GM18499 (cell line): ENCODE results near the gene TLL2.
"Not testable (repeated sequence)": the region's sequence is repeated elsewhere in the genome, so short reads cannot be mapped to it uniquely, and the experiment has no call there.

Experiments used
- ATAC-seq: cut with Tn5 transposase; IDR thresholded peaks from one replicate; pipeline ENCODE4 v1.9.1; 2021; ENCODE audit warnings: moderate number of reproducible peaks; ENCODE audit not compliant: insufficient read depth, unreplicated experiment

The TLL2 gene

GRCh38 chr10:96513698-96514561 lies at the start of gene TLL2:
Gene TLL2, minus strand, starts transcription at chr10:96513926. Its CDS starts 241 bp downstream, at chr10:96513685.
- ATAC-seq = peak; percentile 55

DNA sequence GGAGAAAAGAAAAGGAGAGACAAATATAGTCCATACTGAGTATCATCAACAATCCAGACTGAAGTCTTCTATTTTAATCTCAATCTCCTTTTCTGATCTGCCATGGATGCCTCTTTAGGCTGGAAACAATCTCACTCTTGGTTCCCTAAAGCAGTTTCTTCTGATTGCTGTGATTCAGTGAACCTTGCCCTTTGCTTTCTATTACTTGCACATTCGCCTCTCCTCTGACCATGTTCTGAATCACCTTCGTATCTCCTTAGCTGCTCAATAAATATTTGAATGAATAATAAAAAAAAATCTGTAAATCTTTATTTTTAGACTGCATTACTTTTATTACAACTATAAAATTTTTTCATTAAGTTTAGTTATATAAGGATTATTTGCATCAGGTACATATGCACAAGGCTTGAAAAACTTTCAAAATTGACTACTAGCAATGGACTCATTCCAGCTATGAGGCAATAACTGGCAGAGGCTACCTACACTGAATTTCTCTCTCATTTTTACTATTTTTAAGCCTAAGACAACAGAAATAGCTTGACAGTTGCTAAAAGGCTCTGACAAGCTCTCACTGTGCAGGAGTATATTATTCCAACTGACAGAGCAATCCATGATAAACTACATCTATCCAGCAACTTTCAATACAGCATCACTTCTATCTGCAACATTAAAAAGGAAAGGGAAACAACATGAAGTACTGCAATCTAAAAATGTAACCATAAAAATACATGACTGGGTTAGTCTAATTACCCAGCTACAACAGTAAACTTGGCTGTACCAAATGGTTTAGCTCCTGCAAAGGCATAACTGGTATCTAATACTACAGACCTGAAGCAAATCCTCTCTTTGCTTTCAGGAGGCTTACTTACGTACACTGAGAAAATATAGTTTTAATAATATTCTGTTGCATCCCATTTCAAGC lies 47.5 kb upstream of the TLL2 start:
- ATAC-seq = no peak

GRCh38 chr10:96560489-96560888 lies 46.8 kb upstream of the TLL2 start:
- ATAC-seq = no peak

GRCh38 chr10:96556003-96556402 lies 42.3 kb upstream of the TLL2 start:
- no peak for ATAC-seq

DNA sequence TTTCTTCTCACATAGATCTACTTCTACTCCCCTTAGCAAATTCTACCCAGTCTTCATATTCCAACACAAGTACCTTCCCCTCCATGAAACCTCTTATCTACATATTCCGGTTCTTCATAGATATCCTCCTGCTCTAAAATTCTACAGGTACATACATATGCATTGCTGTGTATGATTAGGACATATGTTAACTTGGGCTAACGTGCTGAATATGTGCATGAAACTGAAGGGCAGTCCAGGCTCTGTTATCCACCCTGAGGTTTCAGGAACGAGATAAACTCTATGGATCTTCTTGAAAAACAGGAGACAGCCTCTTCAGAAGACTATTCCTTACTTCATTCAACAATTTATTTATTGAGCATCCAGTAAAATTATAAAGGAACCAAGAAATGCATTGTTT lies 41.6 kb upstream of the TLL2 start:
- no peak for ATAC-seq

GRCh38 chr10:96548589-96548988 lies 34.9 kb upstream of the TLL2 start:
- no peak for ATAC-seq

- not testable (repeated sequence) for ATAC-seq
Measured at GRCh38 chr10:96545558-96545957, 31.8 kb upstream of the TLL2 start.

DNA sequence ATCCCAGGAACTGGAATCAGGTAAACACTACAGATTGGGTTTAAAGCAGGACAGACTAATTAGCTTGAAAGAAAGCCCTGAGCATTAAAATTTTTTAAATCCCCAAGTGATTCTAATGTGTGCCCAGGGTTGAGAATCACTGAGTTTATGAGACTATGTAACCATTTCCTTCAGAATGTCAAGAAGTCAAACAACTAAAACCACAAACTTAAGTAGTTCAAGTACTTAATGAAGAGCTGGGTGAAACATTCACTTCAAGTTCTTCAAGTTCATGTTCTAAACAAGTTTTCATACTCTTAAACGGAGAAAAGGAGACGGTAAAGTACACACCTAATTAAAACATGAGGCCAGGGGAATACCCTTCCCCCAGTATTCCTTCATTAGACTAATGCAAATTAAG lies 28.2 kb upstream of the TLL2 start:
- ATAC-seq = no peak

DNA sequence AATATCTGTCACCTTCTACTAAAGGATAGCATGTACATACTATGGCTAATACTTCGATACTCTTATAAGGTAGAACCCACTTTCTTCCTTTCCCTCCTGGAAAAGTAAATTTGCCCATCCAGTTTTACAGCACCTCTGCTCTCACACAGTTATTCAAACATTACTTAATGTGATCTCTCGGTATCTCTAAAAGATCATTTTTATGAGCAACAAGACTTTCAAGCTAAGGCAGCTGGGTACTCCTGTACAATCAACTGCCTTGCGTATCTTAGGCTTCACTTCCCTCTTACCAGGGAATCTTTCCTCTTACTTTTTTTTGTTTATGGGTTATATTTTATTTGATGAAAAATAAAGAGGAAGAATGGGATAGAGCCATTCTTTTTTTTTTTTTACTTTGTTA lies 26.5 kb upstream of the TLL2 start:
- no peak for ATAC-seq

DNA sequence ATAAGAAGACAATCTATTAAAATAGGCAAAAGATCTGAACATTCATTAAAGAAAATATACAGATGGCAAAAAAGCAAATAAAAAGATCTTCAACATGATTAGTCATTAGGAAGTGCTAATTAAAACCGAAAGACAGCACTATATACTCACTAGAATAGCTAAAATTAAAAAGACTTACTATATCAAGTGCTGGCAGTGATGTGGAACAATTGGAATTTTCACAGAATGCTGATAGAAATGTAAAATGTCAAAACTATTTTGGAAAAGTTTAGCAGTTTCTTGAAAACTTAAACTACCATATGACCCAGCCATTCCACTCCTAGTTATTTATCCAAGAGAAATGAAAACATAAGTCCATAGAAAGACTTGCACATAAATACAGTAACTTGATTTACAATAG lies 25.0 kb upstream of the TLL2 start:
- ATAC-seq = no peak

GRCh38 chr10:96536129-96536528 lies 22.4 kb upstream of the TLL2 start:
- ATAC-seq = no peak

DNA sequence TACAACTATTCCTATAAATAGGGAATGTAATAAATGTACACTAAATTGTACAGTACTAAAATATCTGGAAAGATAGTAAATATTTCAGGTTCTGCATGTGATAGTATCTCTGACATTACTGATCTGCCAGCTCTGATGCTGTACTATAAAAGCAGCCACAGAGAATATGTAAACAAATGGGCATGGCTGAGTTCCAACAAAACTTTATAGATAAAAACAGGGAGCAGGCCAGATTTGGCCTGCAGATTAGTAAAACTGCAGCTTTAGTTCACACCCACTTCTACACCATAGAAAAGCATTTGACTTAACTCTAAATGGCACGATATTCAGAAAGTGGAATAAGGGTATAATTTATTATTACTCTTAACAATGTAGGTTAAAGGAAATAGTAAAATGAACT lies 18.8 kb upstream of the TLL2 start:
- ATAC-seq = no peak

GRCh38 chr10:96529634-96530279 lies 16.0 kb upstream of the TLL2 start:
- ATAC-seq = no peak

DNA sequence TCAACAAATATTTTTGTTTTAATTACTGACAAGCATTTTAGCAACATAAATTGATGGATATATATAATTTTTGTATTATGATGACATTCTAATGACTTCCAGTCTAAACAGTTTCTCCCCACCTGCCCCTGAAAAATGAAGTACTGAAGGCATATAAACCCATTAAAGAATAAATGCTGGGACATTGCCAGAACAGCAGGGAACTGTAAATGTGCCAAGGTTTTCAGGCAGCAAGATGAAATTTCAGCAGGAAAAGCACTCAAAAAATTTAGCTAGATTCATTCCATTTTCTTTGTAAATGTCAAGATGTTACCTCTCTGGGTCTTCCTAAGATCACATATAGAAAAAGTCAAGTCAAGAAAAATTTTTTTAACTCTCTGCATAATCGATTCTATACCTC lies 11.0 kb upstream of the TLL2 start:
- no peak for ATAC-seq

- ATAC-seq = no peak
Measured at GRCh38 chr10:96517284-96517683, 3.6 kb upstream of the TLL2 start.

DNA sequence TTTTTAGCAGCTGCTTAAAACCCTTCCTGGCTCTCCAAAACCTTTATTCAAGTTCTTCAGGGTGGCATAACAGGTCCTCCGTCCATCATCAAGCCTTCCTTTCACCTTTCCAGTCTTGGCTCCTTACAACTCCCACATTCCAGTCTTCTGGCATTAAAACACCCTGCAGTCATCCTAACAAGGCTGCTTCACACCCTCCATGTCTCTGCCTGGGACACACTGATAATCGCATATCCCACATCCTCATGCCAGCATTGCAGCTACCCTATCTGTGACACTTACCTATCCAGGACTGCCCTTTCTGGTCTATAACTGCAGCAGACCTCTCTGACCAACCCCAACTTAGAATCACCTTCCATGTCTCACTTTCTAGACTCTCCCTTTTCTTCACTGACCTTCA lies 2.6 kb upstream of the TLL2 start:
- no peak for ATAC-seq

DNA sequence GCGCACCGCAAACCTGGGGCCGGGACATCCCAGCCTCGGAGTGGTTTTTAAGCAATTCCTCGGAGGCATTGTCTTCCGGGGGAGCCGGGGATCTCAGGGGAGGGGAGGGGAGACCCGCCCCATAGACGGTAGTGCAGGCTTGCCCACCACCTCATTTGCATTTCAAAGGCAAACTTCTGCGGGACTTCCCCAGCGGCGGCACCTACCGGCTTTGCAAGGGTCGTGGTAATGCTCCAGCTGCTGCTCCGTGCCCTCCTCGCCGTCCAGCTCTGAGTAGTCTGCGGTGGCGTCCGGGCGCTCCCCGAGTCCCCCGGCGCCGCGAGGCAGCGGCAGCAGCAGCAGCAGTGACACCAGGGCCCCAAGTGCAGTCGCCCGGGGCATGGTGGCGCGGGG lies 425 bp downstream of the TLL2 start:
- peak; percentile 29 for ATAC-seq

DNA sequence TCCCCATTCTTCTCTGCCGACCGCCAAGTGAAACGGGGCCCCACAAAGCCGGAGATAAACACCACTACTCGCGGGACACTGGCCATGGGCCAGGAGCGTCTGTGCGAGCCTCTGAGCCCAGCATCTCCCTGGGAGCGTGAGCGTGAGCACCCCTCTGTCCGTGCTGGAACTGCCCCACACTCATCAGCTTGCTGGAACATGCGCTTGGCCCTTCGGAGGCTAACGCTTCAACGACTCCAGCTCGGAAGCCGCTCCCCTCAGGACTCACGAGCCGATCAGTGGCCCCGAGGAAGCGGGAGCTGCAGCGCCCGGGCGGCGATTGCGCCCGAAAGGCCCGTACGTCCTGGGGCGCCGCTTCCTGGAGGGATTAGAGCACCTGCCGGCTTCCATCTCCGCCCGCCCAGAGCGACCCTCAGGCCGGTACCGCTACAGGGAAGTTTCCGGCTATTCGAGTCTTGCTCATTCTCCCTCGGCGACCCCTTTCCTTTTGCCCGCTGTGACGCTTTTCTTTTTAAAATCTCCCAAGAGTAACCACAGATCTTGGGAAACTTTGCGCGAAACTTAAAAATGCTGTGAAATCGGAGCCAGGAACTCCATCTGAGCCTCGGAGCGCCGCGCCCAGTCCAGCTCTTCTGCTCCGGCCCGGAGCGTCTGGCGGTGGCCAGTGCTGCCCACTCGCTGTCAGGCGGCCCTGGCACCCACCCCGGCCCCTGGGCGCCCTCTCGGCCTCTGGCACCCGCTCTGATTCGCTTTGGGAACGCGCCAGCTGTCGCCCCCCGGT lies 1.0 kb downstream of the TLL2 start:
- ATAC-seq = no peak

DNA sequence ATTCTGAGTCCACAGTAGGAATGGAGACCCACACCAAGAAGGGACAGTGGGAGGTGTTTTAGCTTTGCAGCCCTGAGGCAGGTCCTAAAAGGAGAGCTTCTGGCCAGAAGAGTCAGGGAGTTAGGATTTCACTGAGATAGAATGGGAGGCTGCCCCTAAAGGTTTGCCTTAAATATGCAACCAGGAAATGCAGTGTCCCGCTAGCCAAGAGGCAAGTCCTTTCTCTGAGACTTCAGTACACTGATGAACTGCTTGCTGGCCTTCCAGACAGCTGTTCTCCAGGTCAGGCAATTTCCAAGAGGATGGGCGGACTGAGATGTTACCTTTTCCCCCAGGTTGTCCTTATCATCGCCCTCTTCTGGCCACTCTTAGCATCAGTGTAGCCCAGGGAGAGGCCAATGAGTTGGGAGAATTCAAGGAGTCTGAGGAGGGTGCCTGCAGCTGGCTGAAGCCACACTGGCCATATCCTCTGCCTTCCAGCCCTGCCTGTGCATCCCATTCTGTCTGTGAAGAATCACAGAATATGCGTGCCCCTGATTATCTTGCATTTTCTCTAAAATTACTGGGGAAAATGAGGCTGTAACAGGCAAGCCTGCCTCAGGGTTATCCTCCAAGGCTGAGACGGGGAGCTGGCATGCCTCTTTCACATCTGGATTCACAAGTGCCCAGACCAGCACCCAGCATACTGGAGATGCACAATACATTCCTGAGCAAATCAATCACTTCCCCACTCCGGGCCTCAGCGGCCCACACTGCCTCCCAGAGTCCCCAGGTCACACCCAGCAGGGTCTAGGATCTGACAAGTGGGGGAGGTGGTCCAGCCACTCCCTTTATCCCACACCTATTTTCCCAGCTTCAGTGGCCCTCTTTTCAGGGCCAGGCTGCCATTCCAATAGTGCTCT lies 2.4 kb downstream of the TLL2 start:
- no peak for ATAC-seq
